Smooth muscle cell (in vitro differentiated cells): Measurements from ENCODE around the gene ZNF385B. TPM values are rescaled to one million over a fixed set of nuclear protein-coding genes. Genes with fewer than 3 reads are reported as not detected.
"Not testable (repeated sequence)": the region's sequence is repeated elsewhere in the genome, so short reads cannot be mapped to it uniquely, and the experiment has no call there.

Experiments
- DNase-seq: peaks from one replicate; lab custom pipeline; 2025; ENCODE audit not compliant: unreplicated experiment; lab: John Stamatoyannopoulos, UW
- H2AFZ ChIP-seq: fragments of 200-600 bp; sonication (generic); 2 replicates; pipeline ENCODE4 v1.6.0; 2016; ENCODE audit warnings: antibody characterized with exemption, low read depth, mild to moderate bottlenecking
- H3F3A ChIP-seq: fragments of 200-600 bp; sonication (generic); 2 replicates; pipeline ENCODE4 v1.6.0; 2017; ENCODE audit warnings: antibody characterized with exemption, low read depth
- H3K27ac ChIP-seq: fragments of 200-600 bp; sonication (generic); 2 replicates; pipeline ENCODE4 v1.5.1; 2016; ENCODE audit warnings: low read depth, mild to moderate bottlenecking
- H3K27me3 ChIP-seq: fragments of 200-600 bp; sonication (generic); 2 replicates; pipeline ENCODE4 v1.6.1; 2016; ENCODE audit warnings: low read depth, mild to moderate bottlenecking
- H3K36me3 ChIP-seq: fragments of 200-600 bp; sonication (generic); 2 replicates; pipeline ENCODE4 v1.5.1; 2016; ENCODE audit warnings: low read depth
- H3K4me1 ChIP-seq: fragments of 200-600 bp; sonication (generic); 2 replicates; pipeline ENCODE4 v1.5.1; 2016; ENCODE audit warnings: low read depth
- H3K4me2 ChIP-seq: fragments of 200-600 bp; sonication (generic); 2 replicates; pipeline ENCODE4 v1.6.0; 2016; ENCODE audit warnings: mild to moderate bottlenecking
- H3K4me3 ChIP-seq: fragments of 200-600 bp; sonication (generic); 2 replicates; pipeline ENCODE4 v1.5.1; 2016; ENCODE audit warnings: mild to moderate bottlenecking
- H3K79me2 ChIP-seq: fragments of 200-600 bp; sonication (generic); 2 replicates; pipeline ENCODE4 v1.6.0; 2016; ENCODE audit warnings: low read depth, mild to moderate bottlenecking
- H3K9ac ChIP-seq: fragments of 200-600 bp; sonication (generic); 2 replicates; pipeline ENCODE4 v1.6.0; 2016; ENCODE audit warnings: low read depth
- H3K9me3 ChIP-seq: fragments of 200-600 bp; sonication (generic); replicated peaks from 2 replicates; pipeline ENCODE4 v1.5.1; 2016; ENCODE audit warnings: low read depth
- H4K20me1 ChIP-seq: fragments of 200-600 bp; sonication (generic); 2 replicates; pipeline ENCODE4 v1.6.0; 2016; ENCODE audit warnings: low read depth
- CTCF ChIP-seq: fragments of 200-600 bp; sonication (generic); IDR thresholded peaks from 2 replicates; pipeline ENCODE4 v1.5.1; 2017; ENCODE audit warnings: borderline replicate concordance, mild to moderate bottlenecking, antibody characterized with exemption; ENCODE audit not compliant: insufficient read depth, poor library complexity, severe bottlenecking
- WGBS: methylation state at CpG from one replicate; pipeline ENCODE4 v1.1.7; 2016; ENCODE audit warnings: low lambda C conversion rate; 5-methylcytosine and 5-hydroxymethylcytosine counted together
- polyA plus RNA-seq: library from polyadenylated mRNA; unstranded; fragments of >200 nt; fragmentation: Nextera tagmentation; extraction: Ambion mirVana; gene quantifications from 2 replicates; pipeline ENCODE4 v1.2.1, GENCODE V29; 2016
- total RNA-seq: library from RNA; depleted of rRNA; stranded (reverse); fragments of >200 nt; gene quantifications from 2 replicates; pipeline ENCODE4 v1.2.3, GENCODE V29; 2014

Gene ZNF385B
- total and polyA plus RNA-seq, 2 experiments from 2014 or later, result 1.4 to 3.2 TPM

GRCh38 chr2:179787601-179788000 is 73.8 kb downstream of the ZNF385B start:
- Histone ChIP-seq H3K9ac (no peak overlapping the region), H3K36me3 (no peaks in the 10 kb centered on the region), H2AFZ (no peak overlapping the region), H3F3A (no peaks in the 10 kb centered on the region), H4K20me1 (no peaks in the 10 kb centered on the region), H3K4me2 (no peak overlapping the region), H3K9me3 (no peaks in the 10 kb centered on the region), H3K27me3 (no peaks in the 10 kb centered on the region), H3K4me3 (no peak overlapping the region), H3K79me2 (no peaks in the 10 kb centered on the region), H3K4me1 (no peaks in the 10 kb centered on the region), H3K27ac (no peak overlapping the region)
- no peak for TF ChIP-seq CTCF
- WGBS, result 39% methylated on average over 2 of the region's 2 CpGs
- DNase-seq, result no peak

DNA sequence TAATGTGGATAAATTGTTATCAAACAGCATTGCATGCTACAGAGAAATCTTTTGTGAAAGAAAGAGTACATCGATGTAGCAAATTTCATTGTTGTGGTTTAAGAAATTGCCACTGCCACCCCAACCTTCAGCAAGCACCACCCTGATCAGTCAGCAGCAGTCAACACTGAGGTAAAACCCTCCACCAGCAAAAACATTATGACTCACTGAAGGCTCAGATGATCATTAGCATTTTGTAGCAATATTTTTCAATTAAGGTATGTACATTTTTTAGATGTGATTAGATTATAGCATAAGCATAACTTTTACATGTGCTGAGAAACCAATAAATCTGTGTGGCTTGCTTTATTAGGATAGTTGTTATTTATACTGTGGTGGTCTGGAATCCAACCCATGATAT is 75.5 kb downstream of the ZNF385B start:
- H3K9me3 ChIP-seq, result no peaks in the 10 kb centered on the region
- H2AFZ ChIP-seq, result no peak overlapping the region
- H3K27ac ChIP-seq, result no peak overlapping the region
- H3K4me1 ChIP-seq, result no peaks in the 10 kb centered on the region
- TF ChIP-seq CTCF, result no peak
- no peak overlapping the region for H3K4me3 ChIP-seq
- no peaks in the 10 kb centered on the region for H4K20me1 ChIP-seq
- no peak for DNase-seq
- WGBS, result 91% methylated on average over 1 of the region's 1 CpG
- no peaks in the 10 kb centered on the region for H3K27me3 ChIP-seq
- H3K9ac ChIP-seq, result no peak overlapping the region
- H3K4me2 ChIP-seq, result no peak overlapping the region
- no peaks in the 10 kb centered on the region for H3K36me3 ChIP-seq
- no peaks in the 10 kb centered on the region for H3F3A ChIP-seq
- H3K79me2 ChIP-seq, result no peaks in the 10 kb centered on the region

DNA sequence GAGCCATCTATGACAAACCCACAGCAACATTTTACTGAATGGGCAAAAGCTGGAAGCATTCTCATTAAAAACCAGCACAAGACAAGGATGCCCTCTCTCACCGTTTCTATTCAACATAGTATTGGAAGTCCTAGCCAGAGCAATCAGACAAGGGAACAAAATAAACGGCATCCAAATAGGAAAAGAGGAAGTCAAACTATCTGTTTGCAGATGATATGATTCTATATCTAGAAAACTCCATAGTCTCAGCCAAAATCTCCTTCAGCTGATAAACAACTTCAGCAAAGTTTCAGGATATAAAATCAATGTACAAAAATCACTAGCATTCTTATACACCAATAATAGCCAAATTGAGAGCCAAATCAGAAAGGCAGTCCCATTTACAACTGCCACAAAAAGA is 79.1 kb downstream of the ZNF385B start:
- H3K9me3 ChIP-seq, H4K20me1 ChIP-seq, H3K9ac ChIP-seq, H3K36me3 ChIP-seq, H3K27ac ChIP-seq, H3K4me1 ChIP-seq, H3K79me2 ChIP-seq, H2AFZ ChIP-seq, H3K27me3 ChIP-seq, H3K4me2 ChIP-seq, H3F3A ChIP-seq, H3K4me3 ChIP-seq, DNase-seq: not testable (repeated sequence)
- 86% methylated on average over 2 of the region's 2 CpGs for WGBS

DNA sequence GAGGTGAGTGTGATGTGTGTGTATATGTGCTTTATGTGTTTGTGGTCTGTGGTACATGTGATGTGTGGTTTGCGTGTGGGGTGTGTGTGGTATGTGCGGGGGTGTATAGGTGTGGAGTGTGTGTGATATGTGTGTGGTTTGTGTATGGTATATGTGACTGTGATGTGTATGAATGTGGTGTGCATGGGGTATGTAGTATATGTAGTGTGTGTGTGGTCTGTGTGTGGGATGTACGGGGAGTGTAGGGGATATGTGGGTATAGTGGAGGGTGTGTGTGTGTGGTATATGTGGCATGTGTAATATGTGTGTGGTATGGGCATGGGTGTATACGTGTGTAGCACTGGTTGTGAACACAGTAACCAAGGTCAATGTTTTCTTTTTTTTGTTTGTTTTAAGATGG is 87.4 kb downstream of the ZNF385B start:
- Histone ChIP-seq H2AFZ (no peak overlapping the region), H3K4me3 (no peak overlapping the region), H3K79me2 (no peaks in the 10 kb centered on the region), H3K9ac (no peak overlapping the region), H3K9me3 (no peaks in the 10 kb centered on the region), H3K27ac (no peak overlapping the region), H3K4me1 (no peaks in the 10 kb centered on the region), H3F3A (no peaks in the 10 kb centered on the region), H3K4me2 (no peak overlapping the region), H3K27me3 (no peaks in the 10 kb centered on the region), H3K36me3 (no peaks in the 10 kb centered on the region), H4K20me1 (no peaks in the 10 kb centered on the region)
- WGBS, result 96% methylated on average over 4 of the region's 4 CpGs
- TF ChIP-seq CTCF, result no peak
- DNase-seq, result no peak
